Measurements from ENCODE around the gene SENP3.
A peak's percentile ranks its signal among the peaks of the same experiment; 100 is the strongest.

The SENP3 gene

DNA sequence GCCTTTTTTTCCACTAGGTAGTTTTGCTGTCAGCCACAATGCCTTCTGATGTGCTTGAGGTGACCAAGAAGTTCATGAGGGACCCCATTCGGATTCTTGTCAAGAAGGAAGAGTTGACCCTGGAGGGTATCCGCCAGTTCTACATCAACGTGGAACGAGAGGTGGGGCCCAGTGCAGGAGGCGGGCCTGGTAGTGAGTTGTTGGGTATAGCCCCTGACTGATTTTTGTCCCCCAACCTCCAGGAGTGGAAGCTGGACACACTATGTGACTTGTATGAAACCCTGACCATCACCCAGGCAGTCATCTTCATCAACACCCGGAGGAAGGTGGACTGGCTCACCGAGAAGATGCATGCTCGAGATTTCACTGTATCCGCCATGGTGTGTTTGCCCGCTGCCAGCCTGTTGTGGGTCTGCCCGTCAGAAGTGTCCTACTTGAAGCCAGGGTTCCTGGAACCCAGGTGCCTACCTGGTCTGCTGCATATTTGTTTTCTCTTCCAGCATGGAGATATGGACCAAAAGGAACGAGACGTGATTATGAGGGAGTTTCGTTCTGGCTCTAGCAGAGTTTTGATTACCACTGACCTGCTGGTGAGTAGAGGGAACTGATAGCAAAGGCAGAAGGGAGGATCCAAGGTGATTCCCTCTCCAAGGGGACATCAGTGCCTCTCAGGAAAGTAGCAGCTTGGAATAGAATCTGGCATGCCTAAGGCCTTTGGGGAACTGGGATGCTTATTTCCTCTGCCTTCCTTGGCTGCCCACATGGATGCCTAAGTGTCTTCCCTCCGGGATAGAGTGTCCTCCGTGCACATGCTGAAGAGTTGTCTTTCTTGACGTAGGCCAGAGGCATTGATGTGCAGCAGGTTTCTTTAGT, 15.8 kb downstream of the SENP3 start:
- no peak for DNase-seq (ENCODE audit: low spot score)

DNA sequence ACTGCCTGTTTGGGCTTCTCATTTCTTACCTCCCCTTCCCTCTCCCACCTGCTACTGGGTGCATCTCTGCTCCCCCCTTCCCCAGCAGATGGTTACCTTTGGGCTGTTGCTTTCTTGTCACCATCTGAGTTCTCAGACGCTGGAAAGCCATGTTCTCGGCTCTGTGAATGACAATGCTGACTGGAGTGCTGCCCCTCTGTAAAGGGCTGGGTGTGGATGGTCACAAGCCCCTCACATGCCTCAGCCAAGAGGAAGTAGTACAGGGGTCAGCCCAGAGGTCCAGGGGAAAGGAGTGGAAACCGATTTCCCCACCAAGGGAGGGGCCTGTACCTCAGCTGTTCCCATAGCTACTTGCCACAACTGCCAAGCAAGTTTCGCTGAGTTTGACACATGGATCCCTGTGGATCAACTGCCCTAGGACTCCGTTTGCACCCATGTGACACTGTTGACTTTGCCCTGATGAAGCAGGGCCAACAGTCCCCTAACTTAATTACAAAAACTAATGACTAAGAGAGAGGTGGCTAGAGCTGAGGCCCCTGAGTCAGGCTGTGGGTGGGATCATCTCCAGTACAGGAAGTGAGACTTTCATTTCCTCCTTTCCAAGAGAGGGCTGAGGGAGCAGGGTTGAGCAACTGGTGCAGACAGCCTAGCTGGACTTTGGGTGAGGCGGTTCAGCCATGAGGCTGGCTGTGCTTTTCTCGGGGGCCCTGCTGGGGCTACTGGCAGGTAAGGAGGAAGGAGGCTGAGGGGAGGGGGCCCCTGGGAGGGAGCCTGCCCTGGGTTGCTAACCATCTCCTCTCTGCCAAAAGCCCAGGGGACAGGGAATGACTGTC, 17.5 kb downstream of the SENP3 start, which contains the start of gene CD68:
Gene CD68, plus strand, starts transcription at position 638 of the 833 bp plus-strand sequence. Its CDS starts 40 bp downstream, at position 678.
- DNase-seq (ENCODE audit: low spot score): no peak

DNA sequence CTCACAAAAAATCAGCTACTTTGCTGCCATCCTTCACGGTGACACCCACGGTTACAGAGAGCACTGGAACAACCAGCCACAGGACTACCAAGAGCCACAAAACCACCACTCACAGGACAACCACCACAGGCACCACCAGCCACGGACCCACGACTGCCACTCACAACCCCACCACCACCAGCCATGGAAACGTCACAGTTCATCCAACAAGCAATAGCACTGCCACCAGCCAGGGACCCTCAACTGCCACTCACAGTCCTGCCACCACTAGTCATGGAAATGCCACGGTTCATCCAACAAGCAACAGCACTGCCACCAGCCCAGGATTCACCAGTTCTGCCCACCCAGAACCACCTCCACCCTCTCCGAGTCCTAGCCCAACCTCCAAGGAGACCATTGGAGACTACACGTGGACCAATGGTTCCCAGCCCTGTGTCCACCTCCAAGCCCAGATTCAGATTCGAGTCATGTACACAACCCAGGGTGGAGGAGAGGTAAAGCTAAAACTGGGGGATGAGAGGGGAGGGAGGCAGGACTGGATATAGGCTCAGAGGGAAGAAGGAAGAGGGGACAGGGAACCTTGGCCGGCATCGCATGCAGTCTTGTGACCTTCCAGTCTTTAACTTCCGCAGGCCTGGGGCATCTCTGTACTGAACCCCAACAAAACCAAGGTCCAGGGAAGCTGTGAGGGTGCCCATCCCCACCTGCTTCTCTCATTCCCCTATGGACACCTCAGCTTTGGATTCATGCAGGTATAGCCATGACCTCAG, 18.3 kb downstream of the SENP3 start:
- no peak for DNase-seq (ENCODE audit: low spot score)

DNA sequence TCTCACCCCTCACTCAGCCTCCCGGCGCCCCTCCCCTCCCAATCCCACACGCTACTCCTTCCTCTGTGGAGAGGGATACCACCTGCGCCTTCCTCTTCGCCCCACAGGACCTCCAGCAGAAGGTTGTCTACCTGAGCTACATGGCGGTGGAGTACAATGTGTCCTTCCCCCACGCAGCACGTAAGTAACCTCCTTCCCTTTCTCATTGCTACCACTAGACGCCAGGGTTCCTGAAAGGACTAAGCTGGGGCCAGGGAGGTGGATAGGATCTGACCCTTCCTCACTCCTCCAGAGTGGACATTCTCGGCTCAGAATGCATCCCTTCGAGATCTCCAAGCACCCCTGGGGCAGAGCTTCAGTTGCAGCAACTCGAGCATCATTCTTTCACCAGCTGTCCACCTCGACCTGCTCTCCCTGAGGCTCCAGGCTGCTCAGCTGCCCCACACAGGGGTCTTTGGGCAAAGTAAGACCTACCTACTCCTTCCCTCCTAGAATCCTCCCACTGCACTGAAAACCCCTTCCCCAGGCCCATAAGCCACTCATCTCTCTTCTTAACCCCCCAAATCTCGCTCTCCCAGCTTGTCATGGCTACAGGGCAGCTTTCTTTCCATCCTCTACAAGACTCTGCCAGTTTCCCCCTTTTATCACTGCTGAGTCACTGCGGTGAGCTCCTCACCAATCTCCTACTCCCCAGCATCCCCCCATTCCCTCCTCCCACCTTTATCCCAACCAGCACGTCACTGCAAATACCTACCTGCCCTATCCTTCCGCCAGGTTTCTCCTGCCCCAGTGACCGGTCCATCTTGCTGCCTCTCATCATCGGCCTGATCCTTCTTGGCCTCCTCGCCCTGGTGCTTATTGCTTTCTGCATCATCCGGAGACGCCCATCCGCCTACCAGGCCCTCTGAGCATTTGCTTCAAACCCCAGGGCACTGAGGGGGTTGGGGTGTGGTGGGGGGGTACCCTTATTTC, 19.2 kb downstream of the SENP3 start:
- DNase-seq (ENCODE audit: low spot score): no peak

DNA sequence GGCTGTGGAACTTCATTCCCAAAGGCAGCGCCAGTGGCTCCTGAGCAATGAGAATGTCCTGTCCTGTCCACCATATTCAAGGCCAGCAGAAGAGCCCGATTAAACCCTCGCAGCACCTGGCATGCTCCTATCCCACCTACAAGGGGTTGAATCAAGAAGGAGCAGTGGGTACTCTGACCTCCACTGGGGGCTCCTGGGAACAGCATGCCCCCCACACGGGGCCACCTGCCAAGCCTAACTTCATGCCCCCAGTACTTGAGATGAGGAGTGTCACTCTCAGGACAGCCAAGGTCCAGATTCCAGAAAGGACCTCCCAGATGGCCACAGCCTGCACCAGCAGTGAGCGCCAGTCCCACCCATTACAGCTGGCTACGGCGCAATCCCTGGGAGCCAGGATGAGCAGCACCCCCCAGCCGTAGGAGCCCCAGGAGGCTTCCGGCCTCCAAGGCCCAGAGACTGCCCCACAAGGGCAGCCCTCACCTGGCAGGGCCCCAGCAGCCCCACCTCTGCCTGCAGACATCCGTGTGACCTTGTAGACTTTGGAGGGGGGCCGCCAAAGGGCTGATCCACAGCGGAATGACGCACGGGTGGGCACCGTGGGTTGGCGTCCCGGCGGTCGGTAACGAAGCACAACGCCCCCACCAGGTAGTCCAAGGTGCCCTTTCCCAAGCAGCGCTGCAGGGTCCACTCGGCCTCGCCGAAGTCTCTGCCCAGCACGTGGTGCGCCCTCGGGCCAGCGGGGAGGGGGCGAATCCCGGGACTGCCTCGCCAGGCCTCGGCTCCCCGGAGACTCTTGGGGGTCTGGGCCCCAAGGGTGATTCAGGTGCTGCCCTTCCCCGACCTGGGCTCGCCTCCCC, 20.9 kb downstream of the SENP3 start:
- no peak for DNase-seq (ENCODE audit: low spot score)

DNA sequence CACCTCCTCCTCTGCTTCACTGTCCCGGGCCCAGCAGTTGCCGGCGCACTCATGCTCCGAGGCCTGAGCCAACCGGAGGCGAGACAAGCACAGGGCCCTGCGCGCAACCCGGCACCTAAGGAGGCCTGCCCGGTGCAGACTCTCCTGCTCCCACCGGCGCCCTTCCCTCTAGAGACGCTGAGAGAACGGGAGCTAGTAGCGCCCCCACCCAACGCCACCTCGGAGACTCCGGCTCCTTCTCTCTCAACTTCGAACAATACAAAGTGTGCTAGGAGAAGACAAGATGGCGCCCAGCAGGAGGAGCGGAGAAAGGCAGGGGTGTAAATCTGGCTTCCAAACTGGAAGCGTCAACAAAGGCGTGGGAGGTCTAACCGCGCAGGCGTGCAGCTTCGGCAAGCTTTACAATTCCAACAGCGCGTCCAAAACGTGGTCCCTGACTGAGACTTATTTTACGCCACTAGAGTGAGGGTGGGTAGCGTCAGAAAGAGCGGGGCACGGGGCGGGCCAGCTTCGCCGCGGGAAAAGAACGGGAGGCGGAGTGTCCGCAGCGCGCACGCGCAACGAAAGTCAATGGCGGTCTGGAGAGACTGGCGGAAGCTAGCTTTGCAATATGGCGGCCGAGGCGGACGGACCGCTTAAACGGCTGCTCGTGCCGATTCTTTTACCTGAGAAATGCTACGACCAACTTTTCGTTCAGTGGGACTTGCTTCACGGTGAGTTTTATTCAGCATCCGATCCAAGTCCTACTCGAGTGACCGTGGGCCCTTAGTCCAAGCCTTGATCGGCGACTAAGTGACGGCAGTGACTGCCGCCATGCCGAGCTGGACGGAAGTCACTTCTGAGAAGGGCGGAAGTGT, 21.8 kb downstream of the SENP3 start, which contains the start of gene MPDU1:
Gene MPDU1, plus strand, starts transcription at position 600 of the 857 bp plus-strand sequence. Its CDS starts 11 bp downstream, at position 611.
- peak; percentile 98 for DNase-seq (ENCODE audit: low spot score)

DNA sequence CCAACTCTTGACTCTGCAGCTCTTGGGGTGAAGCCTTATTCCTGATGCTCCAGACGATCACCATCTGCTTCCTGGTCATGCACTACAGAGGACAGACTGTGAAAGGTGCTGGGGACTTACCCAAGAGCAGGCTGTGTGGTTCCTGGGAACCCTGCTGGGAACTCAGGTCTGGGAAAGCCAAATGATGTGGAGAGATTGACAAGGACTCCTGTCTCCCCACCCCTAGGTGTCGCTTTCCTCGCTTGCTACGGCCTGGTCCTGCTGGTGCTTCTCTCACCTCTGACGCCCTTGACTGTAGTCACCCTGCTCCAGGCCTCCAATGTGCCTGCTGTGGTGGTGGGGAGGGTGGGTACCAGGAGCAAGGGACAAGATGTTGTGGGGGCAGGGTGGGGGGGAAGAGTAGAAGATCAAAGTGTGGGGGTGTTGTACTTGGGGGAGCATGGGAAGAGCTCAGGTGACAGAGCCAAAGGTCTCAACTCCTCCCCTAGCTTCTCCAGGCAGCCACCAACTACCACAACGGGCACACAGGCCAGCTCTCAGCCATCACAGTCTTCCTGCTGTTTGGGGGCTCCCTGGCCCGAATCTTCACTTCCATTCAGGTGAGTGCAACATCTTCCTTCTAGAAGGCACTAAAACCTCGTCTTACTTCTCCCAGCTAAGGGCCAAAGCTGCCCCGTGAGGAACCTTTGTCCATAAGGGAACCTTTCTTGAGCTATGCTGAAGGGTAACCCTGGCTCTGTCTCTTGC, 25.1 kb downstream of the SENP3 start:
- no peak for DNase-seq (ENCODE audit: low spot score)

DNA sequence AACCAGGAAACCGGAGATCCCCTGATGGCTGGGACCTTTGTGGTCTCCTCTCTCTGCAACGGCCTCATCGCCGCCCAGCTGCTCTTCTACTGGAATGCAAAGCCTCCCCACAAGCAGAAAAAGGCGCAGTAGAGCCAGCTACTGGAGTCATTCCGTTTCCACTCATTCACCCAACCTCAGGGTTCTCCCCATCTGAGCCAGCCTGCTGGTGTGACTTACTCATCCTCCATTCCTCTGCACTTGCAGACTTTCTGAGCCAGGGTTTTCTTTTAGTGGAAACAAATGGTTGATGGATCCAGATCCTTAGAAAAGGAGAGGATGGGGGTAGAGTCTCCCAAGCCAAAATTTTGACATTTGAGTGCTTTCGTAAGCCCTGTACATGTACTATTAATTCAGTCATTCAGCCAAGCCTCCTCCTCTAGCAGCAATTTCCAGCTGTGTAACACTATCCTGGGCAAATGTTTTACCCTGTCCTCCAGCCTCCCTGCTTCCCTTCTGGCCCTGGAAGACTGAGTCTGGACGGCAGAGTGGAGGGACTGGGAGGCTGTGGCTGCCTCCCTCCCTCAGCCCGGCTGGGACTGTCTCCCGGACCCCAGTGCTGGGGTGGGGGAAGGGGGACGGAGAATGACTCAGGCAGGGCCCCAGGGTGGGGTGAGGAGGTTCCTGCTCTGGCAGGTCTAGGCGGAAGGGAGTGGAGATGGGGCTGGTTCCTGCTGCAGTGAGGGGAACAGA, 25.9 kb downstream of the SENP3 start:
- DNase-seq (ENCODE audit: low spot score): no peak

DNA sequence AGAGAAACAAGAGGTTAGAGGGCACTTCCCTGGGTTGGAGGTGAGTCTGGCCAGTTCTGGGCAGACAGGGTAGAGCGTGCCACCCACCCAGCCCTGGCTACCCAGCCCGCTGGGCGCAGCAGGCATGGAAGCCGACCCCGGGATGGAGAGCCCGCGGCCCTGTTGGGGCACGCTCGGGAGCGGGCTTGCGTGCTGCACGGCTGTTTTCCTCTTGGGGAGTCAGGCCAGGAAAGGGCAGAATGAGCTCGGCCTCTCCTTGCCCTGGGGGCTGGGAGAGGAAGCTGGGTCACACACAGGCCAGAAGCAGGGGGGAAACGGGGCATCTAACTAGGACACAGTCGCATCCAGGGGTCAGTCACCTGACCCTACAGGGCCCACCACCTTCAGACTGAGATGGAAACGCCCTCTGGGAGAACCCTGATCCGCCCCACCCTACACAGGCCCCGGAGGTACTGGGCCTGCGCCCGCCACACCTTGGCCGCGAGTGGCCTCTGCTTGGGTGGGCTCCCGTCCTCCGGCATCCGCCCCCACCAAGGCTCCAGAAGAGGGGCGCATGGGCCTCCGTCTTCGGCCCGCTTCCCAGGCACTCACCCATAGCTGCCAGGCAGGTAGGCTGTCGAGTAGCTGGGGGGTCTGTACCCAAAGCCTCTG, 27.0 kb downstream of the SENP3 start:
- DNase-seq (ENCODE audit: low spot score): no peak

DNA sequence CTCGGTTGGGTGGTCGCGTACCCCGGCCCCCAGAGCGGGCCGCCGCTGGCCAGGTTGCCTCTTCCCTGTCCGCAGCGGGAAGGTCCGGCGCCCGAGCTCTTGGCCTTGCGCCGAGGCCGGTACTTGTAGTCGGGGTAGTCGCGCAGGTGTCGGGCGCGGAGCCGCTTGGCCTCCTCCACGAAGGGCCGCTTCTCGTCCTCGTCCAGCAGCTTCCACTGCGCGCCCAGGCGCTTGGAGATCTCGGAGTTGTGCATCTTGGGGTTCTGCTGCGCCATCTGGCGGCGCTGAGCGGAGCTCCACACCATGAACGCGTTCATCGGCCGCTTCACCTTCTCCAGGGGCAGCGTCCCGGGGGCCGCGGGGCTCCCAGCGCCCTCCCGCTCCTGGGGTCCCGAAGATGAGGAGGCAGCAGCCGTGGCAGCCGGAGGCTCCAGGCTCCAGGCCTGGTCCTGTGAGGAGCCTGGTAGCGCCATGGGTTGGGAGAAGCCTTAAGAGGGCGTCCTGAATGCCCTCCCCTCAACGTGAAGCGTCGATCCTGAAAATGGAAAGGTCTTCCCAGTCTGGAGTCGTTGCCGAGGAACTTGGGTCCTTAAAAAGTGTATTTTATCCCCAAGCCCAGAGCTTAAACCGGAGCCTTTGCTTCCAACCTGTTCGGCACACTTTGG, 27.6 kb downstream of the SENP3 start:
- DNase-seq (ENCODE audit: low spot score): peak; percentile 87

DNA sequence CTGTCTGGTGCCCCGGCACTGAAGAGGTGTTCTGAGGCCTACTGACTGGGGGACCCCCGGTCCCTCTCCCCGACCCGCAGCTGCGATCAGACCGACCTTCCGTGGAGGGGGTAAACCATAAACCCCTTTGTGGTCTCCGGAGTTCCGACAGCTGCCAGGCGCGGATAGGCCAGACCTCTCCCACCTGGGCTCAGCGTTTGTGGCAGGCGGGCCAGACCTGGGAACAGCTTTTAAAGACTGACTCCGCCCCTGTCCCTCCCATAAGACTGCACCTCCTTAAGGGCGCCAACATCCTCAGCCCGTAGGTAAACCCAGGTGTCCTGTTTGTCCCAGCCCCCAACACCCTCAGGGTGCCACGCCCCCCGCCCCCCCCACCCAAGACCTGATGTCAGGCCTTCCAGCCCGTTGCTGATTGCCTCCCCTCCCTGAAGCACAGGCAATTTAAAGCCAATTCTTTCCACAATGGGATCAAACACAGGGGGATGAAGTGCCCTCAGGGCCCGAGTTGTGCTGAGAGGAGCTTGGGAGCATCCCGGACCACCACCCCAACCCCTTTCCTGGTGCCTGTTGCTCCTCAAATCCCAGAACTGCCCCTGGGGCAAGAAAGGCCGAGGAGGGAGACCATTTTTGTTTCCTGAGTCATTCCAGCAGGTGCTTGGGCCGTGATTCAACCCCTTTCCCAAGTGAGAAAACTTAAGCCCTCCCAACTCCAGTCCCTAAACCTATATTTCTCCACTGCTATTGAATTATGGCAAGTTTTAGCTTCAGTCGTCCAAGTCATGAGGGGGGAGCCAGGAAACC, 28.4 kb downstream of the SENP3 start, which contains the start of gene SOX15:
Gene SOX15, minus strand, starts transcription at position 204 of the 801 bp plus-strand sequence. CDS start 418 bp downstream, outside the sequence.
- no peak for DNase-seq (ENCODE audit: low spot score)

DNA sequence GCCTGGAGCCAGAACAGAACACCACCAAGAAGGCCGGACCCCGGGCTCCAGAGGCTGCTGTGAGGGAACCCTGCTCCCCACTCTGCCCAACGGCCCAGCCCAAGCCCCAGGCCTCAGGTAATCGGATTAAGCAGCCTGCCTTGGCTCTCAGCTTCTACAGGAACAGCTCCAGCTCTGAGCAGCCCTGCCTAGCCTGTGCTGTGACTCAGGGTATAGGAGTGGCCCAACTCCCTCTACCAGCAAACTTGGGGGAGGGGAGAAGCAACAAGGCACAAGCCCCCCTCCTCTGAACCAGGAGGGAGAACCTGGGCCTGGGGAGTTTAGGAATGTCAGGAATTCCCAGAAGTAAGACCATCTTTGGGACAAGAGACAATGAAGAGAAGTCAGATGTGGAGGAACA, 29.0 kb downstream of the SENP3 start:
- DNase-seq (ENCODE audit: low spot score): no peak

DNA sequence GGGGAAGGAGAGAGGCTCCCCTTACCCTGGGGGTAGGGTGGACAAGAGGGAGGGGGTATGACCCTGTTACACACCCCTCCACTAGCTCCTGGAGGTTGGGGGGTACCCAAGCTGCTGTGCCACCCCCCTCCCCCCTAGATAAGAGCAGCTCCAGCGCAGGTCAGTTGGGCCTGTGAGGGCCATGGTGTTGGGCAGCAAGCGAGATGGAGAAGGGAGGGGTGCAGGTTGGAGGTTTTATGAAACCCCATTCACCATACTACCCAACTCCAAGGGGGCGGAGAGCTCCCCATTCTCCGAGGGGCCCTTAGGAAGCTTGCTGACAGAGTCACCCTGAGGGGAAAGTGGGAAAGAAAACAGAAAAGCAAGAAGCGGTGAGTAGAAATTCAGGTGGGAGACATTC, 29.9 kb downstream of the SENP3 start:
- DNase-seq (ENCODE audit: low spot score): no peak

DNA sequence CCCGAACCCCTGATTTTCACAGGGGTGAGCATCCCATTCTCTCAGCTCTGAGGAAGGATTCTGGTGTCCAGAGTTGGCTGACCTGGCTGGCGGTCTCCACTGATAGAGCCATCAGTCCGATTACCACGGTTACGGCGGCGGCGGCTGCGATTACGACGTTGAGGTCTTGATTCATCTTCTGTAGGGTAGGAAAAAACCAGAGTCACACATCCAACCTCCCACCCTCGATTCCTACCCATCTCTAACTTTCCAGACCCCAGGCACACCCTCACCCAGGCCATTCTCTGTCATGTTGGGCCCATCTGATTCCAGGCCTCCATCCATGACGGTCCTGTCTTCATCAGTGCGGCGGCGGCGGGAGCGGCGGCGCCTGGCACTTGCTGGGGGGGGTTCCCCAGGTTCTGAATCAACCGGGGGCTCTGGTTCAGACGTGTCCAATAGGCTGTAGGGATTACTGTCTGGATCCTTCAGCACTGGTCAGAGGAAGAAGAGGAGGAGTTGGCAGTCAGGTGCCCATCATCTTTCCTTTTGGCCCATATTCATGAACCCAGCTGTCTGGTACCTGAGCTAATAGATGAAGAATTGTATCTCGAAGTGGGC, 30.8 kb downstream of the SENP3 start:
- no peak for DNase-seq (ENCODE audit: low spot score)

DNA sequence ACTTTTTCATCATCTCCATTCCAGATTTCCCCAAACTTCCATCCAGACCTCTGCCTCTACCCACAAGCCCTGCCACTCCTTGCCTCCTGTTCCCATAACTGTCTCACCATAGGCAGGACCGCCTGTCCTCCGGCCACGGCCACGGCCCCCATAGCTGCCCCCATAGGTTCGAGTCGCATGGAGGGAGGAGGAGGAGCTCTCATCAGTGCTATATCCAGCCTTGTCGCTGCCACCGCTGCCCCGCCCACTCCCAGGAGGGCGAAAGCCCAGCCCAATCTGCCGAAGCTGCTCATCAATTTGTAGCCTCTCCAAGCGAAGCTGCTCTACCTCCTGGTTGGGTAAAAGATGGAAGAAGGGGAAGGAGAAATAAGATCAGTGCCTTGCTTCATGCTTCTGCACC, 31.6 kb downstream of the SENP3 start:
- no peak for DNase-seq (ENCODE audit: low spot score)
